Midbrain (tissue), 1 donor: ENCODE results near the gene CLIP3.
"Not testable (repeated sequence)": the region's sequence is repeated elsewhere in the genome, so short reads cannot be mapped to it uniquely, and the experiment has no call there.

Experiments used
- DNase-seq: peaks from one replicate; lab custom pipeline; 2025; lab: John Stamatoyannopoulos, UW

Gene CLIP3

DNA sequence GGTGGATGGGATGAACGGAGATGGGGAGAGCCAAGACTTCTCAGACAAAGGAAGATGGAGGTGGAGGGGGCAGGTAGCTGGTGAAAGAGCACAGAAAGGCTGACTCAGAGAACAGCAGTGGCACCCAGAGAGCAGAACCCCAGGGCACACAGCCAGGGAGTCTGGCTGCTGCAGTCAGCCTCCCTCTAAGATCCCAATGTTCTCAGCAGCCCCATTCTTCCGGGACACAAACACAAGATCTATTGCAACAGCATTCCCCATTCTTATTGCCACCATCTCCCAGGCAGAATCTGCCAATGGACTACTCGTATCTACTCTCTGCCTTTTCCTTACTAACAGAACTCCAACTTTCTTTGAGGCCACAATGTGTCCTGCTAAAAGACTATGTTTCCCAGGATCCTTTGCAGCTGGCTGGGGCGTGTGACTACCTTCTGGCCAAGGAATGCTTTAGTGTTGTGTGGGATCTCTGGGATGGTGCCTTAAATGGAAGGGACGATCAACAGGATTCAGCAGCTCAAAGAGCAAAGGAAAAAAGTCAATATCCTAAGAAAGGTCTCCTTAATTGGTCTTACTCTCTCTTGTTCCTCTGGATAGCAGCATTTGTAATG is 13.9 kb upstream of the CLIP3 start:
- DNase-seq = peak; percentile 37

DNA sequence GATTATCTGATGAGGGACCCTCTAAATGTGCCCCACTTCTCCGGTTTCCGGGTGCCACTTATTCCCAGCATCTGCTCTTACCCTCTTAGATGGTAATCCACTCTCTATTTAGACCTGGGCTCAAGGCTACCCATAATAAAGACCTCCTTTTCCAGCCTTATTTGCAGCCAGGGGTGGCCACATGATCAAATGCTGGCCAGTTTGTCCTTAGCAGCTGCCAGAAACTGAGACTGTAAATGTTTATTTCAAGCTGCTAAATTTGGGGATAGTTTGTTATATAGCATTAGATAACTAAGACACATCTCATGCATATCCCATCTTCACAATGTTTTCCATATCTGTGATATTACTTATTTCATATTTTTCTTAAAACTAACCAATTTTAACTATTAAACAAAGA is 11.3 kb upstream of the CLIP3 start:
- DNase-seq = peak; percentile 39

DNA sequence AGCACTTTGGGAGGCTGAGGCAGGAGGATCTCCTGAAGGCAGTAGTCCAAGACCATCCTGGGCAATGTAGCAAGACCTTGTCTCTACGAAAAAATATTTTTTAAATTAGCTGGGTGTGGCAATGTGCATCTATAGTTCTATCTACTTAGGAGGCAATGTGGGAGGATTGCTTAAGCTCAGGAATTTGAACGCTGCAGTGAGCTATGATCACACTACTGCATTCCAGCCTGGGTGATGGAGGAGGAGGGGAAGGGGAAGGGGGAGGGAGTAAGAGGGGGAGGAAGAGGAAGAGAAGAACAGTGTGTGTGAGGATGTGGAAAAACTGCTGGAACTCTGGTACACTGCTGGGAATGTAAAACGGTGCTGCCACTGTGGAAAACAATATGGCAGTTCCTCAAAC is 9.2 kb upstream of the CLIP3 start:
- DNase-seq = no peak

DNA sequence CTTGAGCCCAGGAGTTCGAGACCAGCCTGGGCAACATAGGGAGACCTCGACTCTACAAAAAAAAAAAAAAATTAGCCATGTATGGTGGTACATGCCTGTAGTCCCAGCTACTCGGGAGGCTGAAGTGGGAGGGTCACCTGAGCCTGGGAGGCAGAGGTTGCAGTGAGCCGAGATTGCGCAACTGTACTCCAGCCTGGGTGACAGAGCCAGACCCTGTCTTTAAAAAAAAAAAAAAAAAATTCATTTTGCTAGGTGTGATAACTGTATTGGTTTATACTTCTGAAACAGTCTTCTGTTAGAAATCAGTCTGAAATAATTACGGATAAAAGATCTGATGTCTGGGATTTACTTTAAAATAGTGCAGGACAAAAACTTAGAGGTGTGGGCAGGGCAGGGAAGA is 8.4 kb upstream of the CLIP3 start:
- DNase-seq = not testable (repeated sequence)

DNA sequence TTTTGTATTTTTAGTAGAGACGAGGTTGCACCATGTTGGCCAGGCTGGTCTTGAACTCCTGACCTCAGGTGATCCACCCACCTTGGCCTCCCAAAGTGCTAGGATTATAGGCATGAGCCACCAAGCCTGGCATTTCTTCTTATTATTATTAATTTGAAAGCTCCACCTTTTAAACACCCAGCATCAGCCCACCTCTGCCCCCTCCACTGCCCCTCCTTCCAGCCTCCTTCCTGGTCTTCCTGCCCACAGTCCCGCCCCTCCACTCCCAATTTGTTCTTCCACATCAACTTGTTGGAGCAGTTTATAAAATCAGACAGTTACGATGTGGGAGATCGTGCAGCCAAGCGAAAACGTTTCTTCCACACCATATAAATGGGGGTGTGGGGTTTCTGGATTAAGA is 7.8 kb upstream of the CLIP3 start:
- no peak for DNase-seq

DNA sequence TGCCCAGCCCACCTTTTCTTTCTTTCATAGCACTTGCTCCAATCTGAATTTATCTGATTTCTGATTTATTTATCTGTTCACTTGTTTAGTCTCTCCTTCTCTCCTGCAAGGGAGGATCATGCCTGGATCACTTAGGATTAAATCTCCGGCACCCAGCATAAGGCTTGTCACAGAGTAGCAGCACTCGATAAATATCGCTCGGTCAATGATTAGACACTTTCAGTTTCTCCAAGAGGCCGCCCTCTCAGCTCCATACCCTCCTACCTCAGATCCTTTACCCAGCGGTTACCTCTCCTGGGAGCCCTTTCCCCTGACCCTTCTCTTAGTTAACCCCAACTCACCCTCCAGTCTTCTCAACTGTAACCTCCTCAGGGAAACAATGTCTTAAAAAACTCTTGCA is 1.4 kb downstream of the CLIP3 start:
- no peak for DNase-seq

DNA sequence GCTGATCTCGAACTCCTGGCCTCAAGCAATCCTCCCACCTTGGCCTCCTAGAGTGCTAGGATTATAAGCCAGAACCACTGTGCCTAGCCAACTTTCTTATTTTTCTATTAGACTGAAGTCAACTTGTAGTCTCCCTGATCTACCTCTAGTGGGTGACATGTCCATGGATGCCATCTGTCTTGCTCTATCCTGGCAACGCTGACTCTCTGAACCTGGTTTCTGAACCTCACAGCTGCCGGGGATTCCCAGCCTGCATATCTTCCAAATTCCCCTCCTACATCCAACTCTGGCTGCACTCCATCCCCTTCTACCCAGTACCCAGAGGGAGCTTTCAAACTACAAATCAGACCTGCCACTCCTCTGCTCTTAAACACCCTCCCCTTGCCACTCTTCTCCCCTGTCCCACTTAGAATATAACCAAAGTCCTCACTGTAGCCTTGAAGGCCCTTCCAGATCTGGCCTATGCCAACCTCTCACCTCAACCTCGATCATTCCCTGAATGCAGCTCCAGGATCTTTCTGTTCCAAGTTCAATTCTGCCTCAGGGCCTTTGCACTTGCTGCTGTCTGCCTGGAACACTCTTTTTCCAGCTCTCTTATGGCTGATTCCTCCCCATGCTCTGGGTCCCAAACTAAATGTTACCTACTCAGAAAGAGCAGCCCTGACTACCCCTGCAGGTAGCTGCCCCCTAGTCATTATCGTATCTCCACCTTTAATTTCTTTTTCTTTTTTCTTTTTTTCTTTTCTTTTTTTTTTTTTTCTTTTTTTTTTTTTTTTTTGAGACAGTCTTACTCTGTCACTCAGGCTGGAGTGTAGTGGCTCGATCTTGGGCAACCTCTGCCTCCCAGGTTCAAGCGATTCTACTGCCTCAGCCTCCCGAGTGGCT is 2.2 kb downstream of the CLIP3 start:
- DNase-seq = no peak

DNA sequence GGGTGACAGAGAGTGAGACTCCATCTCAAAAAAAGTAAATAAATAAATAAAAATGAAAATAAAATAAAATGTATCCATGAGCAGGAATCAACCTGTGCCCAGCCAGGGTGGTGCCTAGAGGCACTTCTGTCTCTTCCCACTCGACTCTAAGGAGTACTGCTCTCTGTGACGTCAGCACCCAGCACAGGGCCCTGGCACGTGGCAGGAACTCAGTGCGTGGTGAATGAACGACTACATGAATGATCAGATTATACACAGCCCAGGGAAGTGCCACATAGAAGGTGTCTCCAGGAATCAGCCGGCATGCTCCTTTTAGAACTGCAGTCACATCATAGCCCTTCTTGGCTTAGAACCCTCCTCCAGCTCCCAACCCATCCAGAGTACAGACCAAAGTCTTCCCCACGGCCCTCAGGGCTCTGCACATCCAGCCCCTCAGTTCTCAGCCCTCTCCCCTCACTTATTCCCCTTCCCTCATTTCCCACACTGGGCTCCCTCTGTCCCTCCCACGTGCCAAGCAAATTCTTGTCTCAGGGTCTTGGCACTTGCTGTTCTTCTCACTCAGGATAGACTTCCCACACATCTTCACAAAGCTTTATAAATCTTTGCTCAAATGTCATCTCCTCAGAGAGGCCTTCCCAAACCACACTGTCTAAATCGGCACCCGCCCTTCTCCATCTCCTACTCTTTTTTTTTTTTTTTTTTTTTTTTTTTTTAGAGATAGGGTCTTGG is 4.2 kb downstream of the CLIP3 start:
- no peak for DNase-seq

DNA sequence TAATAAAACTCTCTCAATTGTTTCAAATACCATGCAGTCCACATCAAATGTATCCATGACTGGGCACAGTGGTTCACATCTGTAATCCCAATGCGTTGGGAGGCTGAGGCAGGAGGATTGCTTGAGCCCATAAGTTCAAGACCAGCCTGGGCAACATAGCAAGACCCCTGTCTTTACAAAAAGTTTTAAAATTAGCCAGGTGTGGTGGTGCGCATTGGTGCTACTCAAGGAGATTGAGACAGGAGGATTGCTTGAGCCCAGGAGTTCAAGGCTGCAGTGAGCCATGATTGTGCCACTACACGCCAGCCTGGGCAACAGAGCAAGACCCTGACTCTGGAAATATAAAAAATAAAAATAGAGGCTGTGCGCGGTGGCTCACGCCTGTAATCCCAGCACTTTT is 5.0 kb downstream of the CLIP3 start:
- no peak for DNase-seq

DNA sequence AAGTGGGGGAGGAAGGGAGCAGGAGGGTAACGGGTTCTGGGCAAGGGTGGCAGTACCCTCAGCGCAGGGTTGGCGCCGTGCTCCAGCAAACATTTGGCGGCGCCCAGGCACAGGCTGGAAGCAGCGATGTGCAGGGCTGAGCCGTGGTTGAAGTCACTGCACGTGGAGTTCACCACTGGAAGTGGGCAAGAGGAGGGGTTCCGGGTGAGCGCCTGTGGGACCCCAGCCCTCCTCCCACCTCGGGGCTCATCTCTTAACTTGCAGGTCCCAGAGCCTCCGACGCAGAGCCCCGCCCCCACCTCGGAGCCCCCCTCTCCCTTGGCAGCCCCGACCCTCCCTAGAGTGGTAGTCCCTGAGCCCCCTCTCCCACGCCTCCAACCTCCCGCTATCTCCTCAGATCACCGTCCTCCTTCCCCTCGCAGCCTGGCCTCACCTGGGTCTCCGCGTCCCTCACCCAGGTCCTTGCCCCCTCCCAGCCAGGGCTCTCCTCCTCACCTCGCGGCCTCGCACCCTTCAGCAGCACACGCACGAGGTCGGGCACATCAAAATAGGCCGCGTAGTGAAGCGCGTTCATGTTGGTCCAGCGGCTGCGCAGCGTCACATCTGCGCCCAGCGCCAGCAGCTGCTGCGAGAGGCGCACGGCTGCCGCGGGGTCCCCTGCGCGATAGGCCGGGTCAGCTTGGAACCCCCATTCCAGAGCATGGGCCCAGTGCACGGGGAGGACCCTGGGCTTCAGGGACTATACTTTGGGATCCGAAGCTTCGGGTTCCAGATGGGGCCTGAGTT is 6.4 kb downstream of the CLIP3 start:
- DNase-seq = no peak

DNA sequence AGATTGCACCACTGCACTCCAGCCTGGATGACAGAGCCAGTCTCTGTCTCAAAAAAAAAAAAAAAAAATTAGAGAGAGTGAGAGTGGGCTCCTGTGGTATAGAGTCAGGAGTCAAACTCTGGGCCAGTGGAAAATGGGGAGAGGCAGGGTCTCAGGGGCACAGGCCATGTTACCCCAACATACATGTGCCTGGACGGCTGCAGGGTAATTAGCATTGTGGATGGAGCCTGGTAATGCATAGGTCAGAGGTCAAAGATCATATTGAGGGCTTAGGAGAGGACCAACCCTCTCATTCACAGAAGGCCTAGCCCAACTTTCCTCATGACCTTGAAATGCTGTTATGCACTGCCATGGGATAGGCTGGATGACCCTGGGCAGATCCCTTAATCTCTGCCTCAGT is 7.1 kb downstream of the CLIP3 start:
- no peak for DNase-seq

DNA sequence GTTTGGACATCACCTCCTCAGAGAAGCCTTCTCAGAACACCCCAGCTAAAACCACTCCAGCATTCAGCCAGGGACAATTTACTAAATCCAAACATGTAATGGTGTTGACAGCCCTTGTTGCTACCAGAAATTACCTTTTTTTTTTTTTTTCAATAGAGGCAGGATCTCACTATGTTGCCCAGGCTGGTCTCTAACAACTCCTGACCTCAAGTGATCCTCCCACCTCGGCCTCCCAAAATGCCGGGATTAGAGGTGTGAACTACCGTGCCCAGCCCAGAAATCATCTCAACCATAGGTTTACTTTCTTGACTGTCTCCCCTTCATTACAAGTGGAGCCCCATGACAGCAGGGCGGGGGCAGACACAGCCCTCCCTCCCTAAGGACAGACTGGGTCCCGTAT is 9.2 kb downstream of the CLIP3 start:
- DNase-seq = no peak

DNA sequence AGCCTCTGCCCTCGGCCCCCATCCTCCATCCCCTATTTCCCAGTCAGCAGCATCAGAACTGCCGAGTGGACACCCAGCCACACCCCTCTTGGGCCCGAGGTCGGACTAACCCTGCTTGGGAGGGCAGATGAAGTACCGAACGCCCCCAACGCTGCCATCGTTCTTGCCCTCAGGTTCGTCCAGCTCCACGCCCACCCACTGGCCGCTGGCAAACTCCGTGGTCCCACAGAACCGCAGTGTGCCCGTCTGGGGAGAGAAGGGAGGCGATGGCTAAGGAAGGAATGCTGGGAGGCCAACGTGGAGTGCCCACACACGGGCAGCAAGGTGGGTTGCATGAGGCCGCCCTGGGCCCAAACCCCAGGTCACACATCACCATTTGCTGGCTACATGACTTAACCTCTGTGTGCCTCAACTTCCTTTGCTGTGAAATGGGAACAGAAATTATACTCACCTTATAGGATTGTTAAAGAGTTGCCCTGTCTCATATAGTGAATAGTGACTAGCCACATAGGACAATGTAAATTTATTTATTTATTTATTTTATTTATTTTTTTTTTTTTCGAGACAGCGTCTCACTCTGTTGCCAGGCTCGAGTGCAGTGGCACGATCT is 13.5 kb downstream of the CLIP3 start:
- no peak for DNase-seq

DNA sequence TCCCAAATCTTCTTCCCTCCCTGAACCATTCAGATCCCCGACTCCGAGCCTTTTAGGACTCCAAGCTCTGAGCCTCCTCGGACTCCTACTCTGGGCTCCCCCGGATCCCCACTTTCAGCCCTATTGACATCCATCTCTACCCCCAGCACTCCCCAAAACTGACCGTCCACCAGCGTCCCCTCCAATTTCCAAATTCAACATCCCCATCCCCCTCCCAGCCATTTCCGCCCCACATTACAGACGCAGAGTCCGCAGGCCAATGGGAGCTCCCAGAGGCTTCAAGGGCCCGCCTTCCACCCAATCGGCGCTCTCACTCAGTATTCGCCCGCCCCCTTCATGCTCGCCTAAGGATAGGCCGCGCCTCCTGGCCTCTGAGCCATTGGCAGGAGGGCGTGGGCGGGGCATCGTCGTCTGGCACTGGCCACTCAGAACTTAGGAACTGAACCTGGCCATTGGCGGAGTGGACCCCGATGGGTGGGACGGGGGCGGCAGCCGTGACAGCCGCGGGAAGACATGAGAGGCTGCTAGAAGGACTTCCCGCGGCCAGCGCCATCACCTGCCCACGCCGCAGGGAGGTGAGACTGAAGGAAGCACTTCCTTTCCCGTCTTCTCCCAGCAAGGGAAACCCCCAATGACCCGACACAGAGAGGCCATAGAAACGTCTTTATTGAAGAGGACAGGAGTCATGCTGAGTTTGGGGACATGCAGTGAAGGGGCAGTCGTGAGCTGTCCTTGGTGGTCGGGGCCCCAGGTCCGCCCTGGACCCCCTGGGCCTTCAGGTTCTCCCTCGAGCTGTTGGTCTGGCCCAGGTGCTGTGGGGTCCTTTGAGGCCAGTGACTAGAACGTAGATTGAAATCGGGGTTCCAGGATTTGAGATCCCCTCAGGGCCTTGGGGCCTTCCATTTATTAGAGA is 18.4 kb downstream of the CLIP3 start, which contains the start of gene ALKBH6:
TSS of gene ALKBH6 (minus strand) at position 202 of the 913 bp plus-strand sequence. CDS start 816 bp downstream, outside the sequence.
- DNase-seq = peak; percentile 100

DNA sequence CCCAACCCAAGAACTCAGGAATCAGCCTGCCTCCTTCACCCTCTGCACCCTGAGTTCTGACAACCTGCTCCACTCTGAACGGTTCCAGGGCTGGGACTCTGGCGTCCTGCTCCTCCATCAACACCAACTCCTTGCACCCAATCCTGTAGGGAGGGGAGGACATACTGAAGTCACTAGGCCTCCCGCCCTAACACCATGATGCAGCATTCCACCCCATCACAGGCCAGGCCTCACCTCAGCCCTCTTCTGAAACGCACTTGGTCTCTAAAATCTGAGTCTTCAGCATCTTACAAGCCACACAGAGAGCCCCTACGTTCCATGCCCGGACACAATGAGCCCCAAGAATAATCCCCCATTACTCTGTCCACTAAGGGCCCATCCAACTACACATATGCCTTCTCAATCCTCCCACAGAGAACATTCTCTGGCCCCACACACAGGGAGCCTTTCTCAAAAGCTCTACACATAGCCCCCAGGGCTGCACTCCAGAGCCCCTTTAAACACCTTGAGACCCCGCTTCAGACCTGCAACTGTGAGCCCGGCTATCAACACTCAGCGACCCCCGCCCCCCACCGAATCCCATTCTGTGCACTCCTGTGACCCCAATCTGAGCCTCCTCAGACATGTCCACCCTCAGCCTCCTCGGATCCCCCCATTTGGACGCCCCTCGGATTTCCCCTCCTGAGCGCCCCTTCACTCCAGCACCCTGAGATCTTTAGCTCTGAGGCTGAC is 19.2 kb downstream of the CLIP3 start:
- no peak for DNase-seq

DNA sequence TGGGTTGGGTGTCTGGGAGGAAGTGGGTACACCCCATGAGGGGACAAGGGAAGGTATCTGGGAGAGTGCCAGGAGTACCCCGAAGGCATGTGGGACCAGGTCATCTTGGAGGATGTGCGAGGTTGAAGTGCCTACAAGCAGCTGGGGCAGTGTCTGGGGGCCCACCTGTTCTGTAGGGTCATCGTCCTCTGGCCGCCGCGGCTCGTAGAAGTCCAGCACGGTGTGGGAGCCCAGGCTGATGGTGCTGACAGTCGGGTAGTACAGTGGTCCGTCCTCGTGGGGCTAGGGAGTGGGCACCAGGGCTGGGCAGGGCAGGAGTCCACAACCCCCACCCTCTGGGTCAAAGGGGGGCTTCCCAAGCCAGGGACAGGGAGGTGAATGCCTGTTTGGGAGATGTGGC is 22.3 kb downstream of the CLIP3 start:
- DNase-seq = no peak

DNA sequence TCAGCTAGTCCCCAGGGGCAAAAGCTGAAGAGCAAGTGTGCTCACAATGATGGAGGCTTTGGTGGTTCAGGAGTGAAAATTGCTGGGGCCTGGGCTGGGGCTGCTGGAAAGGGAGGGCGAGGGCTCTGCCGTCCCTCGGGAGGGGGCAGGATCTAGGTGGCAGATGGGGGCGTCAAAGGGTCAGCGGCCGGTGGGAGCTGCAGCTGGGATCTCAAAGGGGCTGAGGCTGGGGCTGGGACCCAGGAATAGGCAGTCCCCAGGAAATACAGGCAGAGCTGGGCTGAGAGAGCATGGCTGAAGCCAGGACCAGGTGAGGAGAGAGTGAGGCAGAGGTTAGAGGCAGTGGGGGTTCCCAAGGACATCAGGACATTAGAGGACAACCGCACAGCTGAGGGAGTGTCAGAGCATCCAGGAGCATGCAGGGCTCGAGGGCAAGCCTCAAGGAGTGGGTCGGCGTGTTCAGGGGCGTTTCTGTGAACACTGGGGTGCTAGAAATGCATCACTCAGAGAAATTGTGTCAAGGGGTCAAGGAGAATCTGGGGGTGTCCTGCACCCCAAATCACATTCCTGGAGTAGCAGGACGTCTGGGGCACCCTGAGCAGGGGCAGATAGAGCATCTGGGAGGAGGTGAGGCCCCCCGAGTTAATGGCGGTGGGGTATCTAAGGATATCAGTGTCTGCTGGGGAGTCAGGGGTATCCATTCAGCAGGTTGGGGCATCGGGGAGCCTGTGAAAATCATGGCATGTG is 22.9 kb downstream of the CLIP3 start:
- DNase-seq = no peak

DNA sequence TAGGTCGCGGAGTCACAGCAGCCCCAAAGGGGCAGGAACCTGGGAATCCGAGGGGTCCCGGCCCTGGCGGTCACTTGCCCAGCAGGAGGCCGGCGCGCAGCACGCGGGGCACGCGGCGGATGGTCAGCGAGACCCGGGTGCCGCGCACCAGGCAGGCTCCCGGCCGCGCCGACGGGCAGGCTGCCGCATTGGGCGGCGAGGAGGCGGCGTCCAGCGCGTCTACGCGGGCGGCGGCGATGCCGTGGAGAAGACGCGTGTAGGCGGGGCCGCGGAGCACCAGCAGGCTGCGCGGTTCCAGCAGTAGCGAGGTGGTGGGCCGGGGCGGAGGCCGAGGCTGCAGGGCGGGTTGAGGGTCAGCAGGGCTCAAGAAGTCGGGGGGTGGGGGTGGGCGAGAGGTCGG is 23.5 kb downstream of the CLIP3 start:
- DNase-seq = peak; percentile 54

DNA sequence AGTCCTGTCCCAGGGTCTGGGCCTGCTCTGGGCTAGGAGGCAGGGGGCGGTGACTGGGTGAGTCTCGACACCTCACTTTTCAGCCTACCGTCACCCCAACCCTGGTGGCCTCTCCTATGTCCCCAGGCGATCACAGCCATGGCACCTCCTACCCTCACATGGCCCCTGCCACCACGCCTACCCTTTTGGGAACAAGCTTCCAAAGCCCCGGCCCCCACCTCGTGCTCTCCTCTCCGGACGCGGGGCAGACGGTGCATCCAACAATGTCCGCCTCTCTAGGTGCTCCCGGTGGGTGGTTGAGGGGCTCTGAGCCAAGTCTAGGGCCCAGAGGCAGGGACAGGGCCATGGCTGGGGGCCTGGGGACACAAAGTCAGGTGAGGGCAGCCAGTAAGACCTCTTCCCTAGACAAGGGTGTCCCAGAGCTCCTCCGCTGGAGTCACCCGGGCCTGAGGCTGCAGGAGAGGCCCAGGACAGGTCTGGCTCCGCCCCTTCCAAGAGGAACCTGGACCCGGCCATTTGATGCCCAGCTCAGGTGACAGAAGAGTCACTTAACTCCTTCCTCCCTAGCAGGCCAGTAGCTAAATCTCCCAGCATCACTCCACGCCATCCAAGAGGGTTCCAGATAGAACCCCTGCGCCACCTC is 24.2 kb downstream of the CLIP3 start, which contains the start of gene SYNE4:
TSS of gene SYNE4 (minus strand) at position 478 of the 643 bp plus-strand sequence. CDS start at position 346, 132 bp downstream.
- no peak for DNase-seq
